IMR-90 (cell line): ENCODE data around the gene ESR2. TPM values are rescaled to one million over a fixed set of nuclear protein-coding genes. Genes with fewer than 3 reads are reported as not detected.

ENCODE experiments used
- ATAC-seq: fragments of 200-7000 bp; cut with Tn5 transposase; 2 replicates; pipeline ENCODE4 v1.9.1; 2020; ENCODE audit warnings: low read depth, mild to moderate bottlenecking, moderate library complexity
- BruUV-seq: library from RNA; stranded (reverse); fragments of 400-500 nt; replicated peaks from 2 replicates; lab custom pipeline; 2021; lab: Mats Ljungman, UMichigan
- CTCF ChIA-PET: fragments of 300-600 bp; formaldehyde crosslinking; extraction: SDS; loops from one replicate; lab custom pipeline; 2021; ENCODE audit warnings: antibody characterized with exemption; lab: Yijun Ruan, JAX
- POLR2A ChIA-PET: fragments of 300-600 bp; sonication (Branson Sonifier 250); formaldehyde crosslinking; loops from one replicate; lab custom pipeline; 2022; ENCODE audit warnings: antibody characterized with exemption; ENCODE audit not compliant: unreplicated experiment; lab: Charles Lee
- DNase-seq: peaks from one replicate; pipeline ENCODE4 v3.0.0; 2013
- H2AFZ ChIP-seq: replicated peaks from 2 replicates; pipeline ENCODE3; 2013; ENCODE audit warnings: low read length, mild to moderate bottlenecking; ENCODE audit not compliant: poor library complexity
- H2AK5ac ChIP-seq: 2 replicates; pipeline ENCODE4 v1.6.1; 2013; ENCODE audit warnings: low read depth, low read length, inconsistent platforms
- H2AK9ac ChIP-seq: replicated peaks from 2 replicates; pipeline ENCODE3; 2013; ENCODE audit warnings: mild to moderate bottlenecking, low read depth, low read length, moderate library complexity; ENCODE audit not compliant: poor library complexity
- H2BK120ac ChIP-seq: 2 replicates; pipeline ENCODE4 v1.6.1; 2013; ENCODE audit warnings: low read depth, low read length, inconsistent platforms
- H2BK15ac ChIP-seq: 3 replicates; pipeline ENCODE4 v1.6.1; 2013; ENCODE audit warnings: low read depth, low read length, inconsistent platforms
- H2BK20ac ChIP-seq: 2 replicates; pipeline ENCODE4 v1.6.1; 2013; ENCODE audit warnings: low read depth, mild to moderate bottlenecking, inconsistent platforms, low read length, moderate library complexity
- H2BK5ac ChIP-seq: 2 replicates; pipeline ENCODE4 v1.6.1; 2013; ENCODE audit warnings: mild to moderate bottlenecking, low read depth, low read length, inconsistent platforms; ENCODE audit not compliant: poor library complexity, severe bottlenecking
- H3K14ac ChIP-seq: replicated peaks from 2 replicates; pipeline ENCODE4 v1.6.1; 2013; ENCODE audit warnings: low read depth, low read length, inconsistent platforms
- H3K18ac ChIP-seq: 2 replicates; pipeline ENCODE4 v1.6.1; 2013; ENCODE audit warnings: low read depth, low read length, control low read depth
- H3K23ac ChIP-seq: 2 replicates; pipeline ENCODE4 v1.6.1; 2013; ENCODE audit warnings: low read depth, low read length, inconsistent platforms
- H3K27ac ChIP-seq: 2 replicates; pipeline ENCODE4 v1.5.1; 2013; ENCODE audit warnings: mild to moderate bottlenecking, control low read depth, low read length; ENCODE audit not compliant: insufficient read depth
- H3K27me3 ChIP-seq: 2 replicates; pipeline ENCODE4 v1.6.1; 2013; ENCODE audit warnings: low read length; ENCODE audit not compliant: control insufficient read depth, insufficient read depth
- H3K36me3 ChIP-seq: 2 replicates; pipeline ENCODE4 v1.6.1; 2013; ENCODE audit warnings: low read length, mixed read lengths; ENCODE audit not compliant: control insufficient read depth, insufficient read depth
- H3K4ac ChIP-seq: 2 replicates; pipeline ENCODE4 v1.6.1; 2013; ENCODE audit warnings: low read depth, low read length, inconsistent platforms
- H3K4me1 ChIP-seq: 2 replicates; pipeline ENCODE4 v1.6.1; 2013; ENCODE audit warnings: low read length, mixed read lengths; ENCODE audit not compliant: control insufficient read depth, insufficient read depth
- H3K4me2 ChIP-seq: 2 replicates; pipeline ENCODE4 v1.6.1; 2013; ENCODE audit warnings: low read depth, mild to moderate bottlenecking, control low read depth, low read length, moderate library complexity
- H3K4me3 ChIP-seq: 2 replicates; pipeline ENCODE4 v1.5.1; 2013; ENCODE audit warnings: low read depth, mild to moderate bottlenecking, control low read depth, low read length, moderate library complexity; ENCODE audit not compliant: insufficient read depth
- H3K56ac ChIP-seq: 2 replicates; pipeline ENCODE4 v1.6.1; 2013; ENCODE audit warnings: low read length, inconsistent platforms; ENCODE audit not compliant: insufficient read depth; ENCODE audit errors: extremely low read depth
- H3K79me1 ChIP-seq, 2 experiments: 2 replicates each; pipeline ENCODE4 v1.6.1; 2013; ENCODE audit warnings: low read length in 2 of 2, inconsistent platforms in 1 of 2, low read depth in 1 of 2
- H3K9ac ChIP-seq: 2 replicates; pipeline ENCODE4 v1.6.1; 2013; ENCODE audit warnings: low read depth, low read length, control low read depth
- H3K9me1 ChIP-seq: 2 replicates; pipeline ENCODE4 v1.6.1; 2013; ENCODE audit warnings: low read length, inconsistent platforms; ENCODE audit not compliant: insufficient read depth
- H3K9me3 ChIP-seq: 2 replicates; pipeline ENCODE4 v1.6.1; 2013; ENCODE audit warnings: low read length; ENCODE audit not compliant: control insufficient read depth, insufficient read depth
- H4K20me1 ChIP-seq: 2 replicates; pipeline ENCODE4 v1.6.1; 2013; ENCODE audit warnings: low read length, inconsistent platforms; ENCODE audit not compliant: insufficient read depth
- H4K5ac ChIP-seq: 2 replicates; pipeline ENCODE4 v1.6.1; 2013; ENCODE audit warnings: mild to moderate bottlenecking, low read depth, low read length, control low read depth
- H4K8ac ChIP-seq, 2 experiments: 2 replicates each; pipeline ENCODE4 v1.6.1; 2013; ENCODE audit warnings: low read depth in 2 of 2, low read length in 2 of 2, control low read depth in 1 of 2, inconsistent platforms in 1 of 2
- H4K91ac ChIP-seq: 2 replicates; pipeline ENCODE4 v1.6.1; 2013; ENCODE audit warnings: low read depth, low read length, inconsistent platforms; ENCODE audit not compliant: insufficient read depth
- BHLHE40 ChIP-seq: fragments of 150-350 bp; IDR thresholded peaks from 2 replicates; pipeline ENCODE4 v1.6.1; 2016; ENCODE audit warnings: mild to moderate bottlenecking, low read depth, low read length
- FOS ChIP-seq: fragments of 150-350 bp; IDR thresholded peaks from 2 replicates; pipeline ENCODE4 v1.6.1; 2016; ENCODE audit warnings: low read depth, low read length
- MAFK ChIP-seq: IDR thresholded peaks from 2 replicates; pipeline ENCODE4 v1.6.1; 2012; ENCODE audit warnings: low read depth, low read length, improper control_type of control experiment
- WGBS, 2 experiments: methylation state at CpG; one replicate each; pipeline versions ENCODE4 v1.1.5 to v1.1.7; 2013; ENCODE audit warnings: missing lambda C conversion rate in 2 of 2; ENCODE audit not compliant: insufficient read length in 1 of 2; ENCODE audit errors: extremely low coverage in 2 of 2; 5-methylcytosine and 5-hydroxymethylcytosine counted together
- dilution Hi-C: fragments of 300-500 bp; cut with HindIII; formaldehyde crosslinking; loops from one replicate; pipeline ENCODE4 v1.14.3; 2018; ENCODE audit warnings: low sequenced_read_pairs; ENCODE audit not compliant: unreplicated experiment
- in situ Hi-C: fragments of 300-500 bp; cut with MboI; formaldehyde crosslinking; loops from 3 replicates; pipeline ENCODE4 v1.14.3; 2019; ENCODE audit warnings: low sequenced_read_pairs, inconsistent platforms, mixed read lengths
- intact Hi-C: fragments of 100-400 bp; cut with micrococcal nuclease; formaldehyde crosslinking; loops from 2 replicates; pipeline ENCODE4 v1.10.0; 2022
- polyA plus RNA-seq, 3 experiments: library from polyadenylated mRNA; depleted of rRNA; stranded (reverse); fragments of >200 nt; gene quantifications; 2 replicates each; pipeline ENCODE4 v1.2.3, GENCODE V29; 2012; ENCODE audit warnings: low replicate concordance in 1 of 3
- total RNA-seq: library from RNA; depleted of rRNA; stranded (reverse); fragments of >200 nt; gene quantifications from 2 replicates; pipeline ENCODE4 v1.2.3, GENCODE V29; 2012

Gene ESR2
- total and polyA plus RNA-seq, 2 of the 4 experiments (the other 2 are of a cell fraction), result under 0.01 to 0.03 TPM

- no peak overlapping the region for H3K9ac ChIP-seq
- peaks cover 9% of the 10 kb centered on the region; the same call in 1 of the 2 replicates for H3K4me1 ChIP-seq
- H2BK15ac ChIP-seq, result no peak overlapping the region
- intact Hi-C loops, result no loop called here
- CTCF ChIA-PET, result interaction anchor here (0.8 to 1.0 kb wide), 3 partner anchors 11 to 85 kb away, joined by 3 read pairs; no protein-coding TSS in a partner anchor
- BruUV-seq, result no TSS peak
- H2BK20ac ChIP-seq, result 0 out of 2 replicates have a peak overlapping the region, but pooled peaks have one; percentile 14
- H3K27me3 ChIP-seq, result no peaks in the 10 kb centered on the region
- no peak overlapping the region for H3K14ac ChIP-seq
- no peak overlapping the region; the same call in 1 of the 2 replicates for H3K4me2 ChIP-seq
- TF ChIP-seq BHLHE40 (no peak), MAFK (no peak), FOS (no peak)
- H2AFZ ChIP-seq, result peak overlapping the region; percentile 73
- no peak overlapping the region for H3K4ac ChIP-seq
- no peaks in the 10 kb centered on the region for H4K20me1 ChIP-seq
- no peak overlapping the region for H3K18ac ChIP-seq
- H3K4me3 ChIP-seq, result no peak overlapping the region
- H3K27ac ChIP-seq, result no peak overlapping the region
- dilution Hi-C loops, result no loop called here
- ATAC-seq, result peak; percentile 80
- no peaks in the 10 kb centered on the region for H3K9me3 ChIP-seq
- H2AK9ac ChIP-seq, result peak overlapping the region; percentile 3
- in situ Hi-C loops, result no loop called here
- H3K23ac ChIP-seq, result no peak overlapping the region
- no peak overlapping the region for H3K56ac ChIP-seq
- peak overlapping the region in 1 of 2 experiments; percentile 21; a peak in 1 of 4 replicates for H4K8ac ChIP-seq
- H2AK5ac ChIP-seq, result peak overlapping the region; percentile 31; the same call in 1 of the 2 replicates
- no peak overlapping the region for H2BK5ac ChIP-seq
- DNase-seq, result peak; percentile 71
- H3K36me3 ChIP-seq, result peaks cover 6% of the 10 kb centered on the region; the same call in 1 of the 2 replicates
- H4K91ac ChIP-seq, result no peak overlapping the region
- POLR2A ChIA-PET, result no interaction called here
- no peaks in the 10 kb centered on the region for H3K79me1 ChIP-seq
- H2BK120ac ChIP-seq, result no peak overlapping the region
- WGBS, 2 experiments, result 25% methylated on average over 11 of the region's 21 CpGs; no CpG with 5 or more reads in 1 of the 2 experiments
- H4K5ac ChIP-seq, result no peak overlapping the region
- no peaks in the 10 kb centered on the region for H3K9me1 ChIP-seq
Observed at GRCh38 chr14:64209444-64210131, 84.6 kb downstream of the ESR2 start.
